Amniotic stem cell (primary cell): ENCODE data around the gene BRCC3.

Experiments used
- DNase-seq: peaks from one replicate; lab custom pipeline; 2025; lab: John Stamatoyannopoulos, UW

BRCC3 gene

DNA sequence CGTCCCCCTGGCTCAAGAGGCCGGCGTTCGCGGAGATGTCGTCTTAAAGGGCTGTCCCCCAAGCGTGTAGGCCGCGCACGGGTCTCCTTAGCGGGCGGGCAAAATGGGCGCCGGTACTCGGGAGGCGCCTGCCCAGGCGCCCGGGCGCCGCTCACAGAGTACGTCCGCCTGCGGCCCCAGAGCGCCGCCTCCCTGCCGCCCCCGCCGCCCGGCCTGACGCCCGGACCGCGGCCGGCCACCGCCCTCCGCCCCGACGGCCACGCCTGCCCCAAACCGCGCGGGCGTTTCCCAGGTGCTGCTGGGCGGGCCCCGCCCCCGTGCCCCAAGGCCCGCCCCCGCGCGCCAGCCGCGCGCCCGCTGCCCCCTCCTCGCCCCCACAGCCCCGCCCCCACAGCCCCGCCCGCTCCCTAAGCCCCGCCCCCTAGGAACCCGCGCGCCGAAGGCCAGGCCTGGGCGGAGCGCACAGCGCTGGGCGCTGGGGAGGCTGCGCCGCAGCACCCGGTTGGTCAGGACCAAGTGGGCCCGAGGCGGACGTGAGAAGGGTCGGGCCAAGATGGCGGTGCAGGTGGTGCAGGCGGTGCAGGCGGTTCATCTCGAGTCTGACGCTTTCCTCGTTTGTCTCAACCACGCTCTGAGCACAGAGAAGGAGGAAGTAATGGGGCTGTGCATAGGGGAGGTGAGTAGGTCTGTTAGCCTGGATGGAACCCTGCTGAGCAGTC is at the start of gene BRCC3, which contains the start of the genes CMC4 and MTCP1:
BRCC3 (plus strand) TSS at position 534 of the 719 bp plus-strand sequence; CDS start at position 554, 20 bp downstream.
CMC4 (minus strand) TSS at position 162 of the 719 bp plus-strand sequence. CDS start 7,113 bp downstream, outside the sequence.
MTCP1 (minus strand) TSS at position 162 of the 719 bp plus-strand sequence. CDS start 5,126 bp downstream, outside the sequence.
- peak; percentile 21 for DNase-seq

DNA sequence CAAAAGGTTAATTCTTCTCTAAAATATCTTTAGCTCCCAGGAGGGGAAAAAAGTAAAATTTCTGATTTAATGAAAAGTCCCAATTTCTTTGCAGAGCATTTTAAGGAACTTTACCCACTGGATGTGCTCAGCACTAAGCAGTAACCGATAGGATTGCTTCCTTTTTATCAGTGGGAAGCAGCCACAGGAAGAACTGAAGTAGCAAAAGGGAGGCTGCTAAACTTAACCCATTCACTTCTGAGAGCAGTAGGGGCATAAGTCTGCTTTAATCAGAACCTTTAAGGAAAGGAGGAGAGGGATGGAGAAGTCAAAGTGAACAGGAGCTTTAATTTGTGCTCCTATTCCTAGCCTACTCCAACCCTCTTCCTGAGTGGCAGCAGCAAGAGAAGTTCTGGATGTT is 48.7 kb upstream of the BRCC3 start, which contains the start of gene F8:
F8 (minus strand) TSS at position 139 of the 400 bp plus-strand sequence. CDS start 171 bp downstream, outside the sequence.
- DNase-seq, result no peak

DNA sequence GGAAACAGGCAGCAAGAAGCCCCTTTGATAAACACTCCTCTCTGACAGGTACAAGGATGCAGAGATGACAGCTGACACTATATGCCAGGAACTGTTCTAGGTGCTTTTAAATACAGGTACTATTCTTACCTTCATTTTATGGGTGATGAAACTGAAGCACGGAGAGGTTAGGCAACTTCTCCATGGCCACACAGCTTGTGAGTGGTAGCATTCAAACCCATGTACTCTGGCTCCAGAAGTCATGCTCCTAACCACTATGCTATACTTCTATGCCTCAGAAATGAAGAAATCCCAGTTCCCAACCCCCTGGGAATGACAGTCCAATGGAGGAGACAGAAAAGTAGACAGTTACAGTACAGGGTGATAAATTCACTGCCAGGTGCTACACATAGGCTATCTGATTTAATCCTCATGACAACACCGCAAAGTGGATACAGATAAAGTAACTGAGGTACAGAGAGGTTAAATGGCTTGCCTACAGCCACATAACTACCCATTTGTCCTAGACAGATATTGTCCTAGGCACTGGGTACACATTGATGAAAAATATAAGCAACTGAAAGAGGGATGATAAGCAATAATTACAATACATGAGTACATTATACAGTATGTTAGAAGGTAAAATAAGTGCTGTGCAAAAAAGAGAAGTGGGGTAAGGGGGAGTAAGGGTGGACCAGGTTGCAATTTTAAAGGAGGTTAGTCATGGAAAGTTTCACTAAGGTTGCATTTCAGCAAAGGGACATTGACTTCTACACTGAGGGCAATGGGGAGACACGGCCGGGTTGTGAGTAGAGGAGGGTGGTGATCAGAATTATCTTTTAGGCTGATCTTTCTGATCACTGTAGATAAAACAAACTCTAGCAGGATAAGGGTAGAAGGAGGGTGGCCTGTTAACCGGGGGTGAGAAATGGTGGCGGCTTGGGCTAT is 47.1 kb upstream of the BRCC3 start:
- DNase-seq, result no peak

DNA sequence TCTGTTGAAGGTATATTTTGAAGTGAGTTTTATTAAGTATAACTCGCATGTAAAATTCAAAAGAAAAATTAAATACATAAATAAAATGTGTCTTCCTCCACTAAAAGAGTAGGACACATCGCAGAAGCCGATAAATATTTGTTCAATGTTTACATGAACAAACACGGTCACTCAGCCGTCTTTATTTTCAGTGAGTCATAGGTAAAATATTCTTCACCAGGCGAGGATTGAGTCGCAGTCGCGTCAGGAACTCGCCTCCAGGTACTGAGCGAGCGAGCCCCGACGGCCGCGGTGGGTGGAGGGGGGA is 44.9 kb upstream of the BRCC3 start:
- DNase-seq, result no peak

DNA sequence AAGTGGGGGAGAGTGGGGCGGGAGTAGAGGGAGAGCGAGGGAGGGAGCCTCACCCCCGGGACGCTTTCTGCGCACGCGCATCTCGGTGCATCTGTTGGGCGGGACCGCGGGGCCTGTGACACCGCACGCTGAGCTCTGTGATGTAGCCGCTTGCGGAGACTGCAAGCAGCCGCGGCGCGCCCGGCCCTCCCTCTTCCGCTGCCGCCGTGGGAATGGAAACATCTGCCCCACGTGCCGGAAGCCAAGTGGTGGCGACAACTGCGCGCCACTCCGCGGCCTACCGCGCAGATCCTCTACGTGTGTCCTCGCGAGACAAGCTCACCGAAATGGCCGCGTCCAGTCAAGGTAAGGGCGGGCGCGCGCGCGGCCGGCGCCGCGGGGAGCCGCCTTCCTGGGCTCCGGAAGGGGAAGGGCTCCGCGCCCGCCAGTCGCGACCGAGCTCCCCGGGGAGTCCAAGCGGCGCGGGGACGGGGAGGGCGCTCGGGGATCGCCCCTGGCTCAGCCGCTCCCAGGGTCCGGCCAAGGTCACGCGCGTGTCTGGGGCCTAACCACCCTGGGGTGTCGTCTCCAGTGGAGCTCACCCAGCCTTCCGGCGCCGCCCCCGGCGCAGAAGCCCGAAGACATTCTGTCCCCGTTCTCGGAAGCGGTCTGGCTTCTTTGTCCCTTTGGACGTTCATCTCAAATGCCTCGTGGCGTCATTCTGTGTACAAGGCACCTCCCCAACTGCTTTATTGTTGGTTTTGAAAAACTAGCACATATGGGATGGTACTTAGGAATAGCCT is 44.4 kb upstream of the BRCC3 start, which contains the start of gene FUNDC2:
FUNDC2 (plus strand) TSS at position 118 of the 782 bp plus-strand sequence; CDS start at position 213, 95 bp downstream.
- peak; percentile 50 for DNase-seq

DNA sequence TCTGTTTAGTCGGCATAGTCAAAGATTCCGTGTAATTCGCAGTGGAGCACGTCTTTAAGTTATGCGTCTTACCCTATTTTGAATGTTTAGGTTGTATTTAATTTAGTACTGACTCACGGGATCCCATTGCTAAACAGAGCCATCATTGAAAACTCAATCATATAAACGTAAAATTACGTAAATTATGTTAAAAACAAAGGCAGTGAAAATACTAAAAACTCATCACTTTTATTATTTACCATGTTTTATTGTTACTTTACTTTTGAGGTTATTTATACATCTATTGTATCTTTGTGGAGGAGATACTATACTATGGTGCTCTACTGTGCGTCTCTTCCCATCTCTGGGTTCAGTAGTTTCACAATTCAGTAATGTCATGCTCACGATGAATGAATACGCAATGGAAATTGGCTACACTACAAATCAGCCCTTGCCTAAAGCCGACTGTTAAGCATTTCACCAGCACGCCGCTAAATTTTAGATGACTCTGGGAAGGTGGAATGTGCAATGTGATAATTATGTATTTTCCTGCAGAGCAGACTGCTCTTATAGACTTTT is 43.7 kb upstream of the BRCC3 start:
- peak; percentile 13 for DNase-seq

DNA sequence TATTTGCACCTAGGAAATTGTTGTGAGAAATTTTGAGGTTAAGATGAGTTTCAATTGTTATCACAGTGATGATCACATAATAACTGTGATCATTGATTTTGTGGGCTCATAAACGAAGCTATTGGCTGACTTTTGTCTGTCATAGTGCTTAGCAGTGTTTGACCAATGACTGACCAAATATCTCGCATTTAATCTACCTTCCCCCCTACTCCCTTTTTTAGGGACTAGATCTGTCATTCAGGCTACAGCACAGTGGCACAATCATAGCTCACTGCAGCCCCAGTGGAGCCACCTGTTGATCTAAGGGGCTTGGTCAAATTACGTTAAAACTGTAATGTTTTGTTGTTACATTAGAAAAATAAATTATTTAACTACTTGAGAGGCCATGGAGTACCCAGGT is 43.2 kb upstream of the BRCC3 start:
- no peak for DNase-seq

DNA sequence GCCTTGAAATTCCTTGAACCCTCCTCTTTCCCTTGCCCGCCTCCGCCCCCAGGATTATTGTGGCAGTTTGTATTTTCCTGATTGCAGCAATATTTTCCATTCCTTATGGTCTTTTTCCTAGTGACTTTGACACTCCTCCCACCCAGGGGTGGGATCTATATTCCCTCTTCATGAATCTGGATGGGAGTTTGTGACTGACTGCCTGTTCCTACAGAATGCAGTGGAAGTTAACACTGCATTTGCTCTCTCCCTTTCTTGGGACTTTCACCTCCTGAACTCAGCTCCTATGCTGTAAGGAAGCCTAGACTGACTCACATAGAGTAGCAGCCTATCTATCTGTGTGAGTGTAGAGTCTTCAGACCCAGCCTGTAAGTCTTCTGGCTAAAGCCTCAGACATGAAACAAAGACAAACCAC is 42.4 kb upstream of the BRCC3 start:
- DNase-seq, result no peak

DNA sequence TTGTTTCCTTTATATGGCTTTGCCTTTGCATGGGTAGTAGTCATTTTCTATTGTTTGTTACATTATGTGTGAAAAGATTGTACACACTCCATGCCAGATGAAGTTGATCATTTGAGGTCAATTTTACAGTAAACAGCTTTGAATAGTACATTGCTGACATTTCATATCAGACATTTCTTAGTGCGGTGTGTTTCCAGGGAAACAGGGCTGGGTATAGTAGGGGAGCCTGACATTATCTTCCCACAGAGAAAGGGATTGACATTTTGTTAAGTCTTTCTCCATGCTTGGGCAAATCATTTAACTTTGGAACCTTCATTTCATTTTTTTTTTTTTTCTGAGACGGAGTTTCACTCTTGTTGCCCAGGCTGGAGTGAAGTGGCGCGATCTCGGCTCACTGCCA is 39.7 kb upstream of the BRCC3 start:
- DNase-seq, result no peak

DNA sequence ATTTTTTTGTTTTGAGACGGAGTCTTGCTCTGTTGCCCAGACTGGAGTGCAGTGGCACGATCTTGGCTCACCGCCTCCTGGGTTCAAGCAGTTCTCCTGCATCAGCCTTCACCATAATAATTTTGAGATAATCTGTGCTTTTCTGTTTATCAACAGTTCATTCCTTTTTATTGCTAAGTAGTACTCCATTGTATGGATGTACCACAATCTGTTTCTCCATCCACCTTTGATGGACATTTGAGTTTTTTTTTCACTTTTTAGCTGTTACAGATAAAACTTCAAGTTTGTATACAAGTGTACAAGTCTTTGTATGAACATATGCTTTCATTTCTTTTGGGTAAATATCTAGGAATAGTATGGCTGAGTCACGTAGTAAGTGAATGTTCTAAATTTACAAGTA is 35.6 kb upstream of the BRCC3 start:
- DNase-seq, result no peak

DNA sequence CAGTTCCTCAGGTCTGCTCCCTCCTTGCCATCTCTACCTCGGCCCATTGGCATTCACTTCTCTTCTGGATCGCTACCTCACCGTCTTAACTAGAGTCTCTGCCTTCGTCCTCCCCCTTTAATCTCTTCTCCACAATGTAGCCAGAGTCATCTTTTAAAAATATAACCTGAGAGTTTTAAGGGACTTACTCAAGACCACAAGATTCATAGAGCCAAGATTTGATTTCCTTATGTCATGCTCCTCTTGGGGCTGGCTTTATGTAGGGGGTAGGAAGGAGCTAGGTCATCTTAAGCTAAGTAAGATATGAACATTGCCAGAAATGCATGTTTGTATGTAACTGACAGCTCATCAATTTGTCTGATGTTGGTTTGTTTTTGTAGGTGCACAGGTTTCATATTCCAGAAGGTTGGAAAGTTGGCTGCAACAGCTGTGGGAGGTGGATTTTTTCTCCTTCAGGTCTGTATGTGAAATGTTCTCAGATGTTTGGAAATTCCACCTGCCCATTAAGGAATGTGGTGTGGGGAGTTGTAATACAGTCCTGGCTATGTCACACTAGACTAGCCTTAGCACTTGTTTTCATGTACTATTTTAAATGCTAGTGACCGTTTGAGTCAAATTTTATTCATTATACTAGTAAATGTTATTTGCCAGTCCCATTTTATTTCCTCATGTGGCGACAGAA is 25.0 kb upstream of the BRCC3 start:
- no peak for DNase-seq

DNA sequence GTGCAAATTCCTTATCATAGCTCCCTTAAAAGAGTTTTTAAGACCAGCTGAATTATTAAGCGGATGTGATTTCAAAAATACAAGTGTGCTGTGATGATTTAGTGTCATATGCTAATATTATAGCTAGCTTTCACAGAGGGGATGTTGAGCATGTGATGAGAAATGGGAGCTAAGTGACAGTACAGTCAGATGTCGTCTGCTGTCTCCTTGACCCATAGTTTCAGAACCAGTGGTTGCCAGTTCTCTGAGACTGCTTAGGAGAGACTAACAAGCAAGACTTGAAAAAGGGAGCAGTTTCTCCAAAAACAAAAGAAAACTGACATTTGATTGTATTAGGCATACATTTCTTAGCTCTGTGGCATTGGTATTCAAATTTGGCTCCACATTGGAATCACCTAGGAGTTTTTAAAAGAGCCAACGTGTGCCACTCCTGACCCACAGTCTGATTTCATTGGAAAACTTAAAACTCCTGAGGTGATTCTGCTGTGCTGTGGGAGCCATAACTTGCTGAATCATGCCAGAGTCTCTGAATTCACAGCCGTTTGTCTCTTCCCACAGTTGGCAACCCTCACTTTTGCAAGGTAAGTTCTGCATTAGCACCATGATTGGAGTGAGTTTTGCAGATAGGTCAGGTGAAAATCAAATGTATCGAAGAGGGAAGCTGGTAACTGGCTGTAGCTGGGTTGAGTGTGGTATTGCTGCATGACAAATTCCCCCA is 24.3 kb upstream of the BRCC3 start:
- DNase-seq, result no peak

DNA sequence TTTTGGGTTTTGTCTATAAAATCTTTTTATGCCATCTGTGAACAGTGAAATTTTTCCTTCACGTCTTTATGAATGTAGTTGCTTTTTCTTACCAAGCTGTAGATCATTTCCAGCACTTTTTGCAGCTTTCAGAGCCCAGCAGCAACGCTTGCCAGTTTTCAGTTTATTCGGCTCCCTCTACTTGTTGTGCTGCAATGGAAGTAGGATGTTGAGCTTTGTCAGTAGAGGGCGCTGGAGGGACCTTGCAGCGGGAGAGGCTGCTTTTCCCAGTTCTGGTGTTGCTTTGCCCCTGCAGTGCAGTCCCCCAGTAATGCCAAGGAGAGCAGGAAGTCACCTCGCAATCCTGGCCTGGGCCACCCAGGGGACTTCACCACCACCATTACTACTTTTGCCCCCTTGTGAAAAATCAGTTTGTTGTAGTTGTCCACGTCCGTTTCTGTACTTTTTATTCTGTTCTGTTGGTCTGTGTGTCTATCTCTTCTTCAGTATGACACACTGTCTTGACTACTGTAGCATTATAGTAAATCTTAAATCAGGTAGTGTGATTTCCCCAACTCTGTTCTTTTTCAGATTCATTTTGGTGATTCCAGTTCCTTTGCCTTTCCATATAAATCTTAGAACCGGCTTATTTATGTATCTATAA is 22.2 kb upstream of the BRCC3 start:
- peak; percentile 1 for DNase-seq

DNA sequence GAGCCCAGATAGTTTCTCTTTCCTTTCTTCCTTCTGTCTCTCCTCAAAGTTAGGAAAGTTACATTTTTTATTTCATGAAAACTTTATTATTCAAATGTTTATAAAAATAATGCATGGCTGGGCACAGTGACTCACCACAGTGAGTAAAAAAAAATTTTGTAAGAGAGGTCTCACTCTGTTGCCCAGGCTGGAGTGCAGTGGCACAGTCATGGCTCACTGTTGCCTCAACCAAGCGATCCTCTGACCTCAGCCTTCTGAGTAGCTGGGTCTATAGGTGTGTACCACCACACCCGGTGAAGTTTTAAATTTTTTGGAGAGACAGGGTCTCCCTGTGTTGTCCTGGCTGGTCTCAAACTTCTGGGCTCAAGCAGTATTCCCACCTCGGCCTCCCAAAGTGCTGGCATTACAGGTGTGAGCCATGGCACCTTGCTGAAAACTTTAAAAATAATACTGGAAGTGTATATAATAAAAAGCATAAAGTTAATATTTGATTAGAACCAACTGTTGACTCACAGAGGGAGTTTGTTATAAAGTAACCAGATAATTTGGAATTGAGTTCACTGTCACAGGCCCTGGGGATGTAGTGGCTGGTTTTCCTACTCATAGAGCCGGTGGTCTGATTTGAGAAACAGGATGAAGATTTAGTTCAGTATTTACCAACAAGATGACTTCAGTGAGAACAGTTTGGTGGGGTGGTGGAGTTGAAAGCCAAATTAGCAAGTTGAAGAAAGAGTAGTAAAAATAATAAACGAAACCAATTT is 18.4 kb upstream of the BRCC3 start:
- DNase-seq, result no peak

DNA sequence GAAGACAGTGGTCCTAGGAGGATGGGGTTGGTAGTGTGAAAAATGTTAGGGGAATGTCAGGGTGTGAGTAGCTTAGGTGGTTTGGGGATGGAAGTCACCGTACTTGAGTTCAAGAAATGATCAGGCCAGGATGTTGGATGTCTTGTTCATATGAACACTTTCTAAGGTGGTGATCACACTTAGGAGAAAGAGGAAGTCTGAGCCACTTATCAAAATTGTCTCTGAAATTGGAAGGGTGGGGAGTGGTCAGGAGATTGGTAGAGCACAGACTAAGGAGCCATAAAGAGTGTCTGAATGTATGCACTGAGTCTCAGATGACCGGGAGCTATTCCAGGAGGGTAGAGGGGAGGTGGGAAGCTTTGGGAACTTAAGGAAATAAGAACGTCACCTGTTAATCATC is 17.7 kb upstream of the BRCC3 start:
- DNase-seq, result no peak

DNA sequence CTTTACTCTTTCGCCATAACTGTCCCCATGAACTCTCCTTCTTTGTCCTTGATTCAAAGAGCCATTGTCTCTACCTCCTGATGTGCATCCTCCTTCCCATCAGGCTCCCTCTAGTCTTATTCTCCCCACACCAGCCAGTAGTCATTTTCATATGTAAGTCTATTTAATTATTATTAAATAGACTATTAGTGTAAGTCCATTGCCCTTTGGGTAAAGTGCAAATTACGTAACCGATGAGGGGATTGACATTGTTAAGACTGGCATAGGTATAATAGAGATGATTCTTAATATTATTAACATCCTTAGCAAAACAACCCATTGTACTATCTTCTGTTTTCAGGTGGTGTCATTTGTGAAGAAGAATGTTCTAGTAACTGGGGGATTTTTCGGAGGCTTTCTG is 17.1 kb upstream of the BRCC3 start:
- no peak for DNase-seq

DNA sequence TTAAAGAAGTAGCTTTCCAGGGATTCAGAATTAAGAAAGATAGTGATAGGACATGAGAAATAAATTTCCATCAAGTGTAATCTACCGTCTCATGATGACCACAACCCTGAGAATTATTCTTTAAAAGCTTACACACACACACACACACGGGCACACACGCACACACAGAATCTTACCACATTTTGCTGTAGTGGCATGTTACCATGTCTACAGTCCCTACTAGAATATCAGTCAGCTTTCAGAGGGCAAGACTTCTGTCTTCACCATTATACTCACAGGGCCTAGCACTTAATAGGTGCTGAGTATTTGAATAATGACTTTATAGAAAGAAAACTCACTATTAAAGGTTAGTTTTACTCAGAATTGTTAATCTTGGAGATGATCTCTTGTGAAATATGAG is 15.8 kb upstream of the BRCC3 start:
- no peak for DNase-seq

DNA sequence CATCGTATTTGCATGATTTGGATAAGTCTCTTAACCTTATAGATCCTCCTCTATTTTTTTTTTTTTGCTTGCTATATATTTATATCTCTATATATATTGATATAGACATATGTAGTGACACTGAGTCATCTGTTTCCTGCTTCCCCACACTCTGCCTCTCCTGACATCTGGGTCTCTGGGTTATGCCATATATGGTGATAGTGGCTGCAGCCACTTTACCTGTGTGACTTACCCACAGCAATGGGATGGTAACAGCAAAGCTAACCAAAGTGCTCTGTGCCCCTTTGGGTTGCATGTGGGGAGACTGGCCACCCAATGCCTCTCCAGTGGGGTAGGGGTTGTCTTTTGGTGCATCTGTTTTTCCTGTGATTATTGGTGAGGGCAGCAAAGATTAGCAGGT is 14.8 kb upstream of the BRCC3 start:
- no peak for DNase-seq
